Measurements from ENCODE around the gene COG3. TPM values are rescaled to one million over a fixed set of nuclear protein-coding genes. Genes with fewer than 3 reads are reported as not detected.

COG3 gene
- total and polyA plus RNA-seq, 2 donors (not counting 3 experiments of a cell fraction or from before 2014, with no cell fraction given): 18.9 to 27.0 TPM

DNA sequence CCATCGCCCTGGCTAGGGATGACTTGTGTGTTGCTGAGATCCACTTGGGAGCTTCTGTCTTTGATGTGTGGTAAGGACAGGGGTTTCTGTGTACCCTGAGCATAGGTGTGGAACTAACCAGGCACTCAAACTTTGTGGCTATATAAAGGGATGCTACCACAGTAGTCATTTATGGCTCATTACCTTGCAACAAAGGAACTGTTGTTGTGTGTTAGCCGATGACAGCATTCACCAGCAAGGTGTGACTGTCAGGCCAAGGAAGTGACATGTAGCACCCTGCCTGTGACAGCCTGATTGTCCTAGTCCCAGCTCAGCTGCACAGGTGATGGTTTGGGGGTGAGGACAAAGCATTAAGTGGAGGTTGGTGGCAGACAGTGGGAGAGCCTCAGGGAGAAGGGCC is 73.6 kb downstream of the COG3 start:
- POLR2A ChIA-PET: no interaction called here
- Histone ChIP-seq H3K4me1 (ENCODE audit: control insufficient read depth, extremely low read depth, insufficient read depth, low read length) (no peaks in the 10 kb centered on the region), H3K9me3 (replicated peaks; ENCODE audit: control insufficient read depth, insufficient read depth, low read length) (no peaks in the 10 kb centered on the region), H3K27ac (ENCODE audit: insufficient read depth, low read depth, low read length) (no peak overlapping the region), H2AFZ (ENCODE audit: low read depth, low read length) (no peak overlapping the region), H3K9me1 (replicated peaks; ENCODE audit: control insufficient read depth, extremely low read depth, insufficient read depth, low read length) (no peaks in the 10 kb centered on the region), H4K20me1 (replicated peaks; ENCODE audit: control insufficient read depth, extremely low read depth, insufficient read depth, low read length) (no peaks in the 10 kb centered on the region), H3K4me2 (ENCODE audit: insufficient read depth, low read length) (no peak overlapping the region), H3K4me3 (replicated peaks in 1 of 3; ENCODE audit: insufficient read depth in 1 of 3, low read depth in 1 of 3, low read length in 3 of 3) (no peak overlapping the region), H3K27me3 (ENCODE audit: control insufficient read depth in 2 of 2, insufficient read depth in 2 of 2, low read length in 2 of 2) (no peaks in the 10 kb centered on the region), H3K9ac (replicated peaks; ENCODE audit: extremely low read depth, insufficient read depth, low read length) (no peak overlapping the region), H3K79me2 (ENCODE audit: control insufficient read depth, insufficient read depth, low read length) (no peaks in the 10 kb centered on the region), H3K36me3 (ENCODE audit: control insufficient read depth in 2 of 2, extremely low read depth in 1 of 2, insufficient read depth in 2 of 2, low read length in 2 of 2) (peaks cover 14 to 21% of the 10 kb centered on the region in 2 experiments)
- dilution Hi-C loops (cut with MboI; ENCODE audit: extremely low pct_ligation_motif_present, low sequenced_read_pairs): no loop called here
- no peak for DNase-seq (ENCODE audit: low read depth, low spot score)
- BruUV-seq (replicated peaks): no TSS peak
- FAIRE-seq: no peak
- no peak for TF ChIP-seq EZH2 (IDR thresholded peaks at IDR 0.05; ENCODE audit: borderline replicate concordance, low read depth, low read length, severe bottlenecking)
- TF ChIP-seq JUN (IDR thresholded peaks at IDR 0.05; ENCODE audit: borderline replicate concordance, insufficient read depth, insufficient read length, low read depth): no peak
- TF ChIP-seq, protein P1, sequence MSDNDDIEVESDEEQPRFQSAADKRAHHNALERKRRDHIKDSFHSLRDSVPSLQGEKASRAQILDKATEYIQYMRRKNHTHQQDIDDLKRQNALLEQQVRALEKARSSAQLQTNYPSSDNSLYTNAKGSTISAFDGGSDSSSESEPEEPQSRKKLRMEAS (IDR thresholded peaks at IDR 0.05; ENCODE audit: insufficient read depth, insufficient read length): no peak
- no peak for TF ChIP-seq MYC (IDR thresholded peaks at IDR 0.05; ENCODE audit: low read depth, low read length)
- no peak for TF ChIP-seq GATA2 (IDR thresholded peaks at IDR 0.05; ENCODE audit: insufficient read depth, insufficient read length, low read depth, low read length)
- no peak for TF ChIP-seq FOS (IDR thresholded peaks at IDR 0.05; ENCODE audit: borderline replicate concordance, insufficient read depth, low read length)
- TF ChIP-seq POLR2AphosphoS5 (IDR thresholded peaks at IDR 0.05; ENCODE audit: insufficient read depth, low read depth, low read length): no peak
- TF ChIP-seq, protein P2, sequence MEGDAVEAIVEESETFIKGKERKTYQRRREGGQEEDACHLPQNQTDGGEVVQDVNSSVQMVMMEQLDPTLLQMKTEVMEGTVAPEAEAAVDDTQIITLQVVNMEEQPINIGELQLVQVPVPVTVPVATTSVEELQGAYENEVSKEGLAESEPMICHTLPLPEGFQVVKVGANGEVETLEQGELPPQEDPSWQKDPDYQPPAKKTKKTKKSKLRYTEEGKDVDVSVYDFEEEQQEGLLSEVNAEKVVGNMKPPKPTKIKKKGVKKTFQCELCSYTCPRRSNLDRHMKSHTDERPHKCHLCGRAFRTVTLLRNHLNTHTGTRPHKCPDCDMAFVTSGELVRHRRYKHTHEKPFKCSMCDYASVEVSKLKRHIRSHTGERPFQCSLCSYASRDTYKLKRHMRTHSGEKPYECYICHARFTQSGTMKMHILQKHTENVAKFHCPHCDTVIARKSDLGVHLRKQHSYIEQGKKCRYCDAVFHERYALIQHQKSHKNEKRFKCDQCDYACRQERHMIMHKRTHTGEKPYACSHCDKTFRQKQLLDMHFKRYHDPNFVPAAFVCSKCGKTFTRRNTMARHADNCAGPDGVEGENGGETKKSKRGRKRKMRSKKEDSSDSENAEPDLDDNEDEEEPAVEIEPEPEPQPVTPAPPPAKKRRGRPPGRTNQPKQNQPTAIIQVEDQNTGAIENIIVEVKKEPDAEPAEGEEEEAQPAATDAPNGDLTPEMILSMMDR (IDR thresholded peaks at IDR 0.05; ENCODE audit: extremely low read depth in 1 of 2, insufficient read depth in 1 of 2, low read depth in 1 of 2, low read length in 2 of 2): no peak
- TF ChIP-seq POLR2A (IDR thresholded peaks at IDR 0.05; ENCODE audit: low read depth, low read length): no peak
- CTCF ChIA-PET: no interaction called here
- intact Hi-C loops (cut with micrococcal nuclease): no loop called here
